SHP77 (cell line): ENCODE results near the gene LKAAEAR1.

Experiments
- DNase-seq, 2 experiments: peaks; one replicate each; lab custom pipeline; 2025; lab: John Stamatoyannopoulos, UW

Gene LKAAEAR1

GRCh38 chr20:64037498-64038213 is 46.5 kb downstream of the LKAAEAR1 start:
- no peak for DNase-seq

GRCh38 chr20:64037199-64037497 is 47.0 kb downstream of the LKAAEAR1 start:
- no peak for DNase-seq

GRCh38 chr20:64036346-64037198 is 47.6 kb downstream of the LKAAEAR1 start:
- DNase-seq, result no peak

- no peak for DNase-seq
Observed at GRCh38 chr20:64035933-64036345, 48.3 kb downstream of the LKAAEAR1 start, which contains the start of gene C20orf204. TSS of gene C20orf204 (plus strand) at chr20:64036182. CDS start at chr20:64036324, 142 bp downstream.

GRCh38 chr20:64035066-64035932 is 48.9 kb downstream of the LKAAEAR1 start:
- no peak for DNase-seq

GRCh38 chr20:64033981-64034493 is 50.2 kb downstream of the LKAAEAR1 start:
- DNase-seq, result no peak
